ENCODE data around the gene DNAH11.

GRCh38 chr7:21777921-21778320 lies 235.1 kb downstream of the DNAH11 start:
- no peak for TF ChIP-seq CTCF (IDR thresholded peaks at IDR 0.05; ENCODE audit: insufficient read depth, low read length)
- no peak for TF ChIP-seq POLR2AphosphoS5 (IDR thresholded peaks at IDR 0.05; ENCODE audit: low read depth)
- TF ChIP-seq REST (IDR thresholded peaks at IDR 0.05; ENCODE audit: insufficient replicate concordance, low read depth): no peak
- TF ChIP-seq GABPA (IDR thresholded peaks at IDR 0.05; ENCODE audit: low read depth): no peak
- TF ChIP-seq SPI1 (IDR thresholded peaks at IDR 0.05; ENCODE audit: borderline replicate concordance, low read depth): peak; percentile 59; the same call in 1 of the 2 replicates
